Ascending aorta (tissue), 2 donors: ENCODE results near the gene YPEL2. TPM values are rescaled to one million over a fixed set of nuclear protein-coding genes. Genes with fewer than 3 reads are reported as not detected.

Source experiments
- DNase-seq, 2 donors: peaks; one replicate each; pipeline ENCODE4 v3.0.0-alpha.2; 2019; ENCODE audit warnings: low spot score in 2 of 2
- H3K27ac ChIP-seq, 2 donors: fragments of 200-600 bp; sonication (generic); one replicate each; pipeline ENCODE4 v1.5.1; 2016 to 2017; ENCODE audit warnings: mild to moderate bottlenecking in 1 of 2
- H3K27me3 ChIP-seq: fragments of 200-600 bp; sonication (generic); one replicate; pipeline ENCODE4 v1.5.1; 2017
- H3K36me3 ChIP-seq, 2 donors: fragments of 200-600 bp; sonication (generic); one replicate each; pipeline ENCODE4 v1.5.1; 2016
- H3K4me1 ChIP-seq, 2 donors: fragments of 200-600 bp; sonication (generic); one replicate each; pipeline ENCODE4 v1.5.1; 2016 to 2017; ENCODE audit warnings: mild to moderate bottlenecking in 1 of 2
- H3K4me3 ChIP-seq, 2 donors: fragments of 200-600 bp; sonication (generic); one replicate each; pipeline ENCODE4 v1.5.1; 2016 to 2017; ENCODE audit warnings: mild to moderate bottlenecking in 1 of 2
- H3K9me3 ChIP-seq, 2 donors: fragments of 200-600 bp; sonication (generic); one replicate each; pipeline ENCODE4 v1.5.1; 2016
- intact Hi-C: fragments of 100-400 bp; cut with DNase I; formaldehyde crosslinking; loops from one replicate; pipeline ENCODE4 v1.15.1; 2023
- total RNA-seq: library from RNA; depleted of rRNA; stranded (reverse); fragments of >200 nt; gene quantifications from one replicate; pipeline ENCODE4 v1.1.0, GENCODE V29; 2016
- TF ChIP-seq, protein P1 (sequence below), 3 experiments: fragments of 200-600 bp in 2 of 3; fragments of 450-650 bp in 1 of 3; sonication (generic) in 2 of 3; IDR thresholded peaks; one replicate each; pipeline ENCODE4 v1.5.1; 2016 to 2019; ENCODE audit warnings: antibody characterized with exemption in 3 of 3, mild to moderate bottlenecking in 1 of 3, moderate library complexity in 1 of 3

YPEL2 gene
- total RNA-seq, 1 donor from 2014 or later: 10.5 TPM

DNA sequence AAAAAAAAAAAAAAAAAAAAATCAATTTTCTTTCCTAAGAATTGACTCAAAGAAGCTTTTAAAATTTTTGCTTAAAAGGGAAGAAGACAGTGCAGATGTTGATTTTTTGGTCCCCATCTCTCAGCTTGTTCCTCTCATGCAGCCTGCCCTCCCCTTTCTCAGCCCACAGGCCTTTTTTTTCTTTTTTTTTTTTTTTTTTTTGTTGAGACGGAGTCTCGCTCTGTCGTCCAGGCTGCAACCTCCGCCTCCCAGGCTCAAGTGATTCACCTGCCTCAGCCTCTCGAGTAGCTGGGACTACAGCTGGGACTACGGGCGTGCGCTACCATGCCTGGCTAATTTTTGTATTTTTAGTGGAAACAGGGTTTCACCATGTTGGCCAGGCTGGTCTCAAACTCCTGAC, 17.7 kb downstream of the YPEL2 start:
- H3K4me1 ChIP-seq: peaks cover 21 to 69% of the 10 kb centered on the region in 2 donors
- DNase-seq: no peak
- peaks cover 0 to 7% of the 10 kb centered on the region in 2 donors for H3K36me3 ChIP-seq
- H3K27me3 ChIP-seq: no peaks in the 10 kb centered on the region
- H3K9me3 ChIP-seq: no peaks in the 10 kb centered on the region
- TF ChIP-seq, protein P1, sequence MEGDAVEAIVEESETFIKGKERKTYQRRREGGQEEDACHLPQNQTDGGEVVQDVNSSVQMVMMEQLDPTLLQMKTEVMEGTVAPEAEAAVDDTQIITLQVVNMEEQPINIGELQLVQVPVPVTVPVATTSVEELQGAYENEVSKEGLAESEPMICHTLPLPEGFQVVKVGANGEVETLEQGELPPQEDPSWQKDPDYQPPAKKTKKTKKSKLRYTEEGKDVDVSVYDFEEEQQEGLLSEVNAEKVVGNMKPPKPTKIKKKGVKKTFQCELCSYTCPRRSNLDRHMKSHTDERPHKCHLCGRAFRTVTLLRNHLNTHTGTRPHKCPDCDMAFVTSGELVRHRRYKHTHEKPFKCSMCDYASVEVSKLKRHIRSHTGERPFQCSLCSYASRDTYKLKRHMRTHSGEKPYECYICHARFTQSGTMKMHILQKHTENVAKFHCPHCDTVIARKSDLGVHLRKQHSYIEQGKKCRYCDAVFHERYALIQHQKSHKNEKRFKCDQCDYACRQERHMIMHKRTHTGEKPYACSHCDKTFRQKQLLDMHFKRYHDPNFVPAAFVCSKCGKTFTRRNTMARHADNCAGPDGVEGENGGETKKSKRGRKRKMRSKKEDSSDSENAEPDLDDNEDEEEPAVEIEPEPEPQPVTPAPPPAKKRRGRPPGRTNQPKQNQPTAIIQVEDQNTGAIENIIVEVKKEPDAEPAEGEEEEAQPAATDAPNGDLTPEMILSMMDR (IDR thresholded peaks at IDR 0.05): no peak
- H3K4me3 ChIP-seq: no peak overlapping the region
- peak overlapping the region; percentile 94 to 95 for H3K27ac ChIP-seq
- intact Hi-C loops: no loop called here

DNA sequence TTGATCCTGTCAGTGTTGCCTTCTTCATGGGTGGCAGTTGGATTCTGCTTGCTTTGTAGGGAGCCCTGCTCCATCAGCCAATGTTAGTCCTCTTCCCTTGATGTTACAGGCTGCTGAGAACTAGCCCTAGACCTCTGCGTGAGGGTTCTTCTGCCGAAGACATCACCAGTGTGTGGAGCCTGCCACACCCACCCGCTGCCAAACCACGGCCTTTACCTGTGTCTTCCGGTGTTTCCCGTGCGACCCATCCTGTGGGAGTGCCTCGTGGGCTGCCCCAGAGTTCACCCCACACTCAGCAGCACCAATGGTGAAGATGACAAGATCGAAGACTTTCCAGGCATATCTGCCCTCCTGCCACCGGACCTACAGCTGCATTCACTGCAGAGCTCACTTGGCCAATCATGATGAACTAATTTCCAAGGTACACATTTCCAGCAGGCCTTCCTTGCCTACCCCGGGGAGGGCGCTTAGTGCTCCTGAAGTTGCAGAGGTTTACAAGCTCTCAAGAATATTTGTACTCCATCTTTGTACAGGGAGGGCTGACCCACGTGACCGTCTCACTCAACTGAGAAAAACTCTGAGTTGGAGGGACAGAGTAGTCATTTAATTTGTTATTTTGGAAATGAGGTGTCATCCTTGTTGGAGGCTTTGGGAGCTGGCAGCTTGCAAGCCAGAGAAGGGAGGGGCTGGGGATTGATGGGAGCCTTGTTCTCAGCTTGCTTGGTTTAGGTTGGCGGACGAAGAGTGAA, 21.8 kb downstream of the YPEL2 start:
- Histone ChIP-seq H3K27me3 (no peaks in the 10 kb centered on the region), H3K4me3 (no peak overlapping the region), H3K27ac (peak overlapping the region; percentile 94 to 95), H3K4me1 (peaks cover 26 to 84% of the 10 kb centered on the region in 2 donors), H3K36me3 (peaks cover 0 to 7% of the 10 kb centered on the region in 2 donors), H3K9me3 (no peaks in the 10 kb centered on the region)
- intact Hi-C loops: no loop called here
- TF ChIP-seq, protein P1 (IDR thresholded peaks at IDR 0.05): no peak
- no peak for DNase-seq

DNA sequence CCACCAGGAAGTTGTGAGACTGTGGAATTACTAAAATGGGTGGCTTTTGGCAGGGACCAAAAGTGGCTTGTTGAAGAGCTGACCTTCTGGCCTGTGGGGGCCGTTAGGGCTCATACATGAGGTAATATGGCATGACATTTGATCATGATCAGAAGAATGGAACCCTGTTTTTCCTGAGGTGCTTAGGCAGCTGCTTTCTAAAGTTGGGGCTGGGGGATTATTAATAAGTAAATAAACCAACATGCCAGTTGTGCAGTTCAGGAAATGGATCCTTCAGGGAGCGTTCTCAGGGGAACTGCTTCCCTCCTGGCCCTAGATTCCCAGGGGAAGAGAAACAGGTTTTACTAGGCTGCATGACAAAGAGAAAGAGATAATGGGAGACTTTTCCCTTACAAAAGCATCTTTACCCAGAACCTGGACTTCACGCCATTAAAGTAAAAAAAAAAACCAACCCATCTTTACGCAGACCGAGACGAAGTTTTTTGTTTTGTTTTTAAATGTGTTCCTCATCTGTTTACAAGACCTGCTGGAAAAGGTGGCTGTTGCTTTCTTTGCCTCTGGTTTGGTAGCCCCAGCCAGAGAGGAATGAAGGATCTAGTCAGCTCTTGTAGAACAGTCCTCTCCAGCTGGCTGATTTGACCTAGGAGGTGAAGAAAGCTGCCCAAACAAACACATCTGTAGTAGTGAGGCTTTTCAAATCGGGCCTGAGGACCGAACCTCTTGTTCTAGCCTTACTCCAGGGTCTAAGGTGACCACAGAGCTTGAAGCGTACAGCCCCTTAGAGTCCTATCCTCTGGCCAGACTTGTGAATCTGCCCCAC, 22.7 kb downstream of the YPEL2 start:
- Histone ChIP-seq H3K4me3 (no peak overlapping the region), H3K27me3 (no peaks in the 10 kb centered on the region), H3K27ac (peak overlapping the region; percentile 94 to 95), H3K4me1 (peaks cover 33 to 87% of the 10 kb centered on the region in 2 donors), H3K9me3 (no peaks in the 10 kb centered on the region), H3K36me3 (peaks cover 0 to 7% of the 10 kb centered on the region in 2 donors)
- intact Hi-C loops: no loop called here
- no peak for DNase-seq
- TF ChIP-seq, protein P1 (IDR thresholded peaks at IDR 0.05): no peak

DNA sequence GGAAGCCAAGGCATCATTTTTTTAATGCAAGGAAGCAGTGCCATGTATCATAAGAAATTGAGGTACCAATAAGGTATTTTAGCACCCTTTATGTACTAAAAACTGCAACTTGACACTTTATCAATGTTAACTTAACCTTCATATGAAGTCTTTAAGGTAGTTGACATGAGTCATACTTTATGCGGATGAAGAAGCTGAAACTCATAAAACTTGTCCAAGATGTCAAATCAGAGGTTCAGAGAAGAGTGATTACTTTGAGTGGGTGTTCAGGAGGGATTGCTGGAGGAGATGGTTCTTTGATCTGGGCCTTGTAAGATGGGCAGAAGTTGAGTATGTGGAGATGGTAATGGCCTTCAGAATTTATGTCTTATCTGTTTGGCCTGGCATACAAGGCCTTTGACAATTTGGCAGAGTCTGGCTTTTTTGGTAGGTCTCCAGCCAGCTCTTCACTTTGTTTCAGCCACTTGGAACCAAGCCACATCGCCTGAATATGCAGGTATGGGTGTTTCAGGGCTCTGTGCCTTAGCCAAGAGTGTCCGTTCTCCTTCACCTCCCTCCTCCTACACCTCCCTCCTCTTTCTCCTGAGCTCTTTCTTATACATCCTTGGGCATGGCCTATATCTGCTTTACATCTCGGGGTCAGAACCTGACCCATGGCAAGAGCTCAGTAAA, 23.7 kb downstream of the YPEL2 start:
- no peaks in the 10 kb centered on the region for H3K27me3 ChIP-seq
- TF ChIP-seq, protein P1 (IDR thresholded peaks at IDR 0.05): no peak
- no peak for DNase-seq
- H3K9me3 ChIP-seq: no peaks in the 10 kb centered on the region
- peak overlapping the region; percentile 94 to 95 for H3K27ac ChIP-seq
- peaks cover 34 to 87% of the 10 kb centered on the region in 2 donors for H3K4me1 ChIP-seq
- no peak overlapping the region for H3K4me3 ChIP-seq
- peaks cover 0 to 10% of the 10 kb centered on the region in 2 donors for H3K36me3 ChIP-seq
- intact Hi-C loops: no loop called here

DNA sequence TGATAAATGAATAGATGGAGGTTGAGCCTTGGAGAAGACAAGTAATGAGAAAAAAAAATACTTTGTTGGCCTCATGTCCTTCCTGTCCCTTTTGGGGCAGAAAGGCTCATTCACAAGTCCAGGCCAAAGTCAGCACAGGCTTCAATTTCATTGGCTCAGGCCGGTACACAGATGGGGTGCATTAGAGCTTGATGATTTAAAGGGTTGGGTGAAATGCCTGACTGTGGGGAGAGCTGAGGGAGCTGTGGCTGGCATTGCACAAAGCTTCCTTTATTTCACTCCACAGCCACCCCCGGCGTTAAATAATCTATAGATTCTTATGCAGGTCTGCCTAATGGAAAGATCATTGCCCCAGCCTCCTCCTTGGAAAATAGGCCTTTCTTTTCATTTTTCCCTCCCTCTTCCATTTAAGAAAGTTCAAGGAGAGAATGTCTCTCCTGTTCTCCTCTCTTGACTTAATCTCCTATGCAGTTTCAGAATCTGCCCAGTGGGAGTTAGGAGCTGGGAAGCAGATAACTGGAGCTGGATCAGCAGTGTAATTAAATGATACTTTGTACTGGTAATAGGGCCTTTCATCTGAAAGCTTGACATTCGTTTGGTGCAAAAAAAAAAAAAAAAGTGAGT, 24.4 kb downstream of the YPEL2 start:
- intact Hi-C loops: no loop called here
- H3K4me1 ChIP-seq: peaks cover 28 to 90% of the 10 kb centered on the region in 2 donors
- peak overlapping the region; percentile 94 to 95 for H3K27ac ChIP-seq
- peaks cover 0 to 13% of the 10 kb centered on the region in 2 donors for H3K36me3 ChIP-seq
- no peaks in the 10 kb centered on the region for H3K27me3 ChIP-seq
- H3K4me3 ChIP-seq: no peak overlapping the region
- DNase-seq: no peak
- no peaks in the 10 kb centered on the region for H3K9me3 ChIP-seq
- TF ChIP-seq, protein P1 (IDR thresholded peaks at IDR 0.05): no peak
